ENCODE measurements around the gene C11orf16. TPM values are rescaled to one million over a fixed set of nuclear protein-coding genes. Genes with fewer than 3 reads are reported as not detected.

The C11orf16 gene
- total and polyA plus RNA-seq, 12 donors, result 0.21 TPM; not detected in 11

DNA sequence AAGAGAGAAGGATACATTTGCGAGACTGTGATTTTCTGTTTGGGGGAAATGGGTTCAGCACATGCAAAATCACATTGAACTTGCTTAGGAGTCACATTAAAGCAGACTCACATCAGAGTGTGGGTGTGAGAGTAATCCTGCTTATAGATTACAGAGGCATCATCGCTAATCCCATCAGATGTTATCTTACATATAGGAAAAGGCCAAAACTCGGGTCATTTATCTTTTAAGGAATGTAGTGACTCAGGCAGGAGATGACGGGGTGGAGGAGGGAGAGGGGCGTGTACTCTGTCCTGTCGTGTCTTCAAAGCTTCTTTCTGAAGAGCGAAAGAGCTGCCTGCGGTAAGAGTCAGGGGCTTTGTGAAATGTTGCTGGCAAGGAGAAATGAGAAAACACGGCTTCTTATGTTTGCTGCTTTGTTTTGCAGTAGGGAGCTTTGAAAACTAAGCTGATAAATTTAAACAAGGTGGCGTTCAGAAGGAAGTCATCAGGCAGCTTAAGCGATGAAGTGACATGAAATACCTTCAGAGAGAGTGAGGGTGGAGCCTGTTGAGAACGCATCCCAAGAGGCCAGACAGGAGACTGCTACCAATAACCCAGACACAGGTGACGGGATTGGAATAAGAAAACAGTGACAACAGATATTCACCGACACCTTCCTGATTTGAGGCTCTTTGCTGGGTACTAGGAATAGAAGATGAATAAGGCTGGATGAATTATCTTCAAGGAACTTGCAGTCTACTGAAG is 2.2 kb upstream of the C11orf16 start:
- no peak for DNase-seq
- Histone ChIP-seq H3K4me3 (no peak overlapping the region), H3K27ac (no peak overlapping the region), H3K9me3 (no peaks in the 10 kb centered on the region), H3K36me3 (no peaks in the 10 kb centered on the region), H3K27me3 (no peaks in the 10 kb centered on the region), H3K4me1 (no peaks in the 10 kb centered on the region)
- intact Hi-C loops (cut with DNase I), result no loop called here
- ATAC-seq, result peak in 1 of 8 donors; percentile 31
- TF ChIP-seq, protein P1, sequence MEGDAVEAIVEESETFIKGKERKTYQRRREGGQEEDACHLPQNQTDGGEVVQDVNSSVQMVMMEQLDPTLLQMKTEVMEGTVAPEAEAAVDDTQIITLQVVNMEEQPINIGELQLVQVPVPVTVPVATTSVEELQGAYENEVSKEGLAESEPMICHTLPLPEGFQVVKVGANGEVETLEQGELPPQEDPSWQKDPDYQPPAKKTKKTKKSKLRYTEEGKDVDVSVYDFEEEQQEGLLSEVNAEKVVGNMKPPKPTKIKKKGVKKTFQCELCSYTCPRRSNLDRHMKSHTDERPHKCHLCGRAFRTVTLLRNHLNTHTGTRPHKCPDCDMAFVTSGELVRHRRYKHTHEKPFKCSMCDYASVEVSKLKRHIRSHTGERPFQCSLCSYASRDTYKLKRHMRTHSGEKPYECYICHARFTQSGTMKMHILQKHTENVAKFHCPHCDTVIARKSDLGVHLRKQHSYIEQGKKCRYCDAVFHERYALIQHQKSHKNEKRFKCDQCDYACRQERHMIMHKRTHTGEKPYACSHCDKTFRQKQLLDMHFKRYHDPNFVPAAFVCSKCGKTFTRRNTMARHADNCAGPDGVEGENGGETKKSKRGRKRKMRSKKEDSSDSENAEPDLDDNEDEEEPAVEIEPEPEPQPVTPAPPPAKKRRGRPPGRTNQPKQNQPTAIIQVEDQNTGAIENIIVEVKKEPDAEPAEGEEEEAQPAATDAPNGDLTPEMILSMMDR (IDR thresholded peaks at IDR 0.05), result no peak
- WGBS, 2 donors, result 55 to 62% methylated on average over 14 of the region's 14 CpGs

DNA sequence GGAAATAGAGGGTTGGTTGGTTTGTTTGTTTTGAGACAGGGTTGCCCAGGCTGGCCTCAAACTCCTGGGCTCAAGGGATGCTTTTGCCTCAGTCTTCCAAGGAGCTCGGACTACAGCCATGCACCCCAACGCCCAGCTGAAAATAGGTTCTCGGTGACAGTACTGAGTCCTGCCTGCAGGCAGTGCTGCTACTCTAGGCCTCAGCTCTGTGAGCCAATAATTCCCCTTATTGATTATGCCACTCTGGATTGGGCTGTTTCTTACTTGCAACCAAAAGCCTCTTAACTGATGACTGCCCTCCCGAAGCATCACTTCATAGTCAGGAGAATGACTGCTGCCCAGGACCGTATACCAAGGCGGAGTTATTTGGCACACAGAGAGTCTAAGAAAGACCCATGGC is 1.2 kb upstream of the C11orf16 start:
- no peaks in the 10 kb centered on the region for H3K36me3 ChIP-seq
- no peak for DNase-seq
- no peaks in the 10 kb centered on the region for H3K4me1 ChIP-seq
- H3K27me3 ChIP-seq, result no peaks in the 10 kb centered on the region
- 94 to 95% methylated on average over 6 of the region's 6 CpGs for WGBS, 2 donors
- TF ChIP-seq, protein P1 (IDR thresholded peaks at IDR 0.05), result no peak
- H3K9me3 ChIP-seq, result no peaks in the 10 kb centered on the region
- H3K4me3 ChIP-seq, result no peak overlapping the region
- ATAC-seq, result no peak
- intact Hi-C loops (cut with DNase I), result no loop called here
- no peak overlapping the region for H3K27ac ChIP-seq

DNA sequence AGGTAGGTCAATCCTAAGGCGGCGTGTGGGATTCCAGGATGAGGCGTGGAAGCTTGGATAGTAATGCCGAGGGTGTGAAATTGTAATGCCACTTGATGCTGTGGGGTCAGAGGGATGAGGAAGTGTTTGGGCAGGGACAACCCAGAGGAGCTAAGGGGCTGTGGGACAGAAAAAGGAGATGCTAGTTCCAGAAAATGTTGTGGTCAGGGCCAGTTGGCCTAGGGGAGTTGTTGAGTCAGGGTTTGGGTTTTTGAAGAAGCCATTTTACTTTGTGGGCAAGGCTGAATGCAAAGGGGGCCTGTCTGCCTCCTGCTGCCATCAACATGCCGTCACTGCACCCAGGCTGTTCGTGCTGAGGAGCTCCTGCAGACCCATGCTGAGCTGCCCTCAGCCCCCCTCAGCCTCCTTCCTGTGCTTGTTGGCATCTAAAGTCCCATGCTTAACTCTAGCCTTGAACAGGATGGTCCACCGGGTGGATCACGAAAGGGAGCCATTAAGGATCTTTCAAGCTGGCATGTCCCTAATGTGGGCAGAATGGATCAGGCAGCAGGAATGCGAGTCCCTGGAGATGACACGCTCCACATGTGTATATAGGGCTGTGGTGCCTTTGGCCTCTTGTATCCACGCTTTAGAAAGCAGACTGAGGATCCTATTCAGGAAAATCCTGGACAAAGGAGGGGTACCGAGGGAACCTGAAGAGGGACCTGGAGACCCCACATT is 2.1 kb downstream of the C11orf16 start:
- Histone ChIP-seq H3K36me3 (no peaks in the 10 kb centered on the region), H3K4me3 (no peak overlapping the region), H3K27ac (no peak overlapping the region), H3K27me3 (no peaks in the 10 kb centered on the region), H3K4me1 (no peaks in the 10 kb centered on the region), H3K9me3 (no peaks in the 10 kb centered on the region)
- TF ChIP-seq, protein P1 (IDR thresholded peaks at IDR 0.05), result no peak
- WGBS, 2 donors, result 94% methylated on average over 12 of the region's 12 CpGs
- DNase-seq, result no peak
- ATAC-seq, result no peak
- intact Hi-C loops (cut with DNase I), result no loop called here

DNA sequence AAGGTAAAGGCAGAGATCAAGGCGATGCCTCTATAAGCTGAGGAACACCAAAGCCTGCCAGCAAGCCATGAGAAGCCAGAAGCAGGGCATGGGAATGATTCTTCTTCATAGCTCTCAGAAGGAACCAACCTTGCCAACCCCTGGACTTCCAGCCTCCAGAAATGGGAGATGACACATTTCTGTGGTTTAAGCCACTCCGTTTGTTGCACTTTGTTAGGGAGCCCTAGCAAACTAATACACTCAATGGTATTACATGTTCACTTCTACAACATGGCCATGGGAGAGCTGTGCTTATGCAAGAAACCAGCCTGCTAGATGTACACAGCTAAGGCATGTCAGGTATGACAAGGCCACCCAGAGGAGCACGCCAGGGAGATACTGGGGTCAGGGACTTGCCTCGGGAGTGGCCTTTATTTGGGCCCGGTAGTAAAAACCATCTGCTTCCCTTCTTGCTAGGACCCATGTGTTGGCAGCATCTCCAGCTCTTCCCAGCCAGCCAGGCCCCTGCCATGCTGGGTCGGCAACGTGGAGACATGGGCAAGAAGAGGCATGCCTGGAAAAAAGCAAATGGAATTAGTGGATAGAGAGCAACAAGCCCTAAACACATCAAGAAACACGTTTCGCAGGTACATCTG is 3.6 kb downstream of the C11orf16 start:
- no peak overlapping the region for H3K27ac ChIP-seq
- H3K36me3 ChIP-seq, result peaks cover 0 to 13% (median 0%) of the 10 kb centered on the region in 9 donors
- DNase-seq (no peak), ATAC-seq (no peak)
- H3K9me3 ChIP-seq, result no peaks in the 10 kb centered on the region
- intact Hi-C loops (cut with DNase I), result no loop called here
- no peaks in the 10 kb centered on the region for H3K4me1 ChIP-seq
- WGBS, 2 donors, result 89% methylated on average over 9 of the region's 9 CpGs
- H3K4me3 ChIP-seq, result no peak overlapping the region
- H3K27me3 ChIP-seq, result no peaks in the 10 kb centered on the region
- TF ChIP-seq, protein P1 (IDR thresholded peaks at IDR 0.05), result no peak

Measured in heart right ventricle (tissue), 16 donors.